RWPE2 (cell line): ENCODE measurements around the gene HECW1.

ENCODE experiments used
- ATAC-seq: fragments of 200-7000 bp; cut with Tn5 transposase; 3 replicates; pipeline ENCODE4 v1.9.1; 2021; ENCODE audit warnings: low read depth
- DNase-seq: peaks from one replicate; pipeline ENCODE4 v3.0.0-alpha.2; 2020; ENCODE audit warnings: low spot score
- H3K27ac ChIP-seq: fragments of 450-650 bp; 2 replicates; pipeline ENCODE4 v1.5.1; 2017; ENCODE audit warnings: mild to moderate bottlenecking; ENCODE audit not compliant: poor library complexity, severe bottlenecking
- H3K27me3 ChIP-seq: fragments of 250-450 bp; sonication (Bioruptor Pico); 2 replicates; pipeline ENCODE4 v1.5.1; 2021; ENCODE audit warnings: mild to moderate bottlenecking, moderate library complexity; ENCODE audit not compliant: insufficient read depth, poor library complexity, severe bottlenecking
- H3K36me3 ChIP-seq: fragments of 250-450 bp; sonication (Bioruptor Pico); 2 replicates; pipeline ENCODE4 v1.5.1; 2020; ENCODE audit warnings: low read depth, mild to moderate bottlenecking, moderate library complexity
- H3K4me1 ChIP-seq: fragments of 250-450 bp; sonication (Bioruptor Pico); 2 replicates; pipeline ENCODE4 v1.5.1; 2021; ENCODE audit warnings: mild to moderate bottlenecking, moderate library complexity; ENCODE audit not compliant: insufficient read depth, poor library complexity, severe bottlenecking
- H3K4me3 ChIP-seq: fragments of 250-450 bp; sonication (Bioruptor Pico); 2 replicates; pipeline ENCODE4 v1.5.1; 2021; ENCODE audit warnings: mild to moderate bottlenecking, moderate library complexity; ENCODE audit not compliant: severe bottlenecking
- H3K9me3 ChIP-seq: fragments of 250-450 bp; sonication (Bioruptor Pico); 2 replicates; pipeline ENCODE4 v1.5.1; 2021; ENCODE audit warnings: mild to moderate bottlenecking, moderate library complexity; ENCODE audit not compliant: severe bottlenecking
- TF ChIP-seq, protein P1 (sequence below): fragments of 450-650 bp; IDR thresholded peaks from one replicate; pipeline ENCODE4 v1.5.1; 2017; ENCODE audit warnings: mild to moderate bottlenecking, moderate library complexity; ENCODE audit not compliant: poor library complexity, severe bottlenecking

Gene HECW1

DNA sequence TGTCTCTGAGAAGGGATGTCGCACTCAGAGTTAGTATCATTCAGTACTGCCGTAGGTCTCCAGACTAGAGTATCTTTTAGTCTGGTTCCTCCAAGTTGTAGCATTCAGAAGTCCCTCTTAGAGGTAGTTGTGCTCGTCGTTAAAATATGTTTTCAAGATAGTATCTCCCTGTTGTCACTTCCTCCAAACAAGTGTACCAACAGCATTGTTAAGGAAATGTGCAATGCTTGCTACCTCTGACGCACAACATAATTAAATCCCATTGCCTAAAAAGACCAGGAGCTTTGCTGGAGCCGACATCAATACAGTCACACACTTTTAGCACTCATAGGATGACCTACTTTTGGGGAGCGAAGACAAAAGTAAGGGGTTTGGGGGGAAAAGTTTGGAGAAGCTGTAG lies 390.5 kb downstream of the HECW1 start:
- Histone ChIP-seq H3K36me3 (no peaks in the 10 kb centered on the region), H3K4me1 (no peaks in the 10 kb centered on the region), H3K4me3 (no peak overlapping the region), H3K27me3 (no peaks in the 10 kb centered on the region), H3K27ac (no peak overlapping the region), H3K9me3 (no peaks in the 10 kb centered on the region)
- TF ChIP-seq, protein P1, sequence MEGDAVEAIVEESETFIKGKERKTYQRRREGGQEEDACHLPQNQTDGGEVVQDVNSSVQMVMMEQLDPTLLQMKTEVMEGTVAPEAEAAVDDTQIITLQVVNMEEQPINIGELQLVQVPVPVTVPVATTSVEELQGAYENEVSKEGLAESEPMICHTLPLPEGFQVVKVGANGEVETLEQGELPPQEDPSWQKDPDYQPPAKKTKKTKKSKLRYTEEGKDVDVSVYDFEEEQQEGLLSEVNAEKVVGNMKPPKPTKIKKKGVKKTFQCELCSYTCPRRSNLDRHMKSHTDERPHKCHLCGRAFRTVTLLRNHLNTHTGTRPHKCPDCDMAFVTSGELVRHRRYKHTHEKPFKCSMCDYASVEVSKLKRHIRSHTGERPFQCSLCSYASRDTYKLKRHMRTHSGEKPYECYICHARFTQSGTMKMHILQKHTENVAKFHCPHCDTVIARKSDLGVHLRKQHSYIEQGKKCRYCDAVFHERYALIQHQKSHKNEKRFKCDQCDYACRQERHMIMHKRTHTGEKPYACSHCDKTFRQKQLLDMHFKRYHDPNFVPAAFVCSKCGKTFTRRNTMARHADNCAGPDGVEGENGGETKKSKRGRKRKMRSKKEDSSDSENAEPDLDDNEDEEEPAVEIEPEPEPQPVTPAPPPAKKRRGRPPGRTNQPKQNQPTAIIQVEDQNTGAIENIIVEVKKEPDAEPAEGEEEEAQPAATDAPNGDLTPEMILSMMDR, result no peak
- no peak for ATAC-seq
- no peak for DNase-seq

DNA sequence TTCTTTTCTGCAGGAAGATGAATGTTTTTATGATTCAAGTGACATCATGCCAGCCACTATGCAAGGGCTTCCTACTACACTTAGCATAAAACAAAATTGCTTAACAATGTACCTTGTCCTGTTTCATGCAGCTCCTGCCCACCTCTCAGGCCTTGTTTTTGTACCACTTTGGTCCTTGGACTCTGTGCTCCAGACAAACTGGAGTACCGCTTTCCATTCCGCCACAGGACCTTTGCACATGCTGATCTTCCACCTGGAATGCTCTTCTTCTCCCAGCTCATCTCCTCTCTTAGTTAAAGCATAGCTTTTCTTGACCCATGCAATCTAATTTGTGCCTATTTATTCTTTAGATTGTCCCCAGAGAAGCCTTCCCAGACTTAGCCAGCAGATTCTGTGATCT lies 393.0 kb downstream of the HECW1 start:
- ATAC-seq, result no peak
- no peaks in the 10 kb centered on the region for H3K27me3 ChIP-seq
- H3K4me1 ChIP-seq, result no peaks in the 10 kb centered on the region
- TF ChIP-seq, protein P1, result no peak
- no peak overlapping the region for H3K27ac ChIP-seq
- no peak for DNase-seq
- no peaks in the 10 kb centered on the region for H3K9me3 ChIP-seq
- no peaks in the 10 kb centered on the region for H3K36me3 ChIP-seq
- no peak overlapping the region for H3K4me3 ChIP-seq

DNA sequence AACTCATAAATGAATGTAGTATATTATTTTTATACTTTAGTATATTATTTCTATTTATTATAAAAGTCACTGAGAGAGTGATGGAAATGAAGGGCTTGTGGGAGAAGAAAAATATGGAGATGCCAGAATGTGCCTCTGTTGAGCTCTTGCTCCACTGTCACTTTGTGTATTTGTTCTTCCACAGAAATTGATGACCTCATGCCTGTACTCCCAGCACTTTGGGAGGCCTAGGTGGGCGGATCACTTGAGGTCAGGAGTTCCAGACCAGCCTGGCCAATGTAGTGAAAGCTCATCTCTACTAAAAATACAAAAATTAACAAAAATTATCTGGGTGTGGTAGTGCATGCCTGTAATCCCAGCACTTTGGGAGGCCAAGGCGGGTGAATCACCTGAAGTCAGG lies 394.0 kb downstream of the HECW1 start:
- TF ChIP-seq, protein P1, result no peak
- H3K4me3 ChIP-seq, result no peak overlapping the region
- H3K9me3 ChIP-seq, result no peaks in the 10 kb centered on the region
- ATAC-seq (no peak), DNase-seq (no peak)
- no peaks in the 10 kb centered on the region for H3K4me1 ChIP-seq
- no peaks in the 10 kb centered on the region for H3K27me3 ChIP-seq
- no peak overlapping the region for H3K27ac ChIP-seq
- H3K36me3 ChIP-seq, result no peaks in the 10 kb centered on the region

DNA sequence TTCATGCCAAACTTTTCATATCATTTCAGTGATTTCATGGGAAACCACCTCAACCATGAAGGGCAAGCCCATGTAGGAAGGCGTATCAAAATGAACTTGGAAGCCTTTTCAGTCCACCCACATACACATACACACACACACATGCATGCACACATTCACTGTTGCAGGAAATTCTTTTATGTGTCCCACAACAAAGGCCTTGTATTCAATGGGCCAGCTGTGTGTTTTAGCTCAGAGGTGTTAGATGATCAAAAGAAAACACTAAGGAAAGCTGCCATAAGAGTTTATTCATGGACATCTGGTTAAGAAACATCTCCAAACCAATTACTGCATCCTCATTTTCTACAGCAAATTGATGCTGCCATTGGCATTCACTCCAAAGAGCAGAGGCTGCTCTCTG lies 396.0 kb downstream of the HECW1 start:
- no peak for ATAC-seq

DNA sequence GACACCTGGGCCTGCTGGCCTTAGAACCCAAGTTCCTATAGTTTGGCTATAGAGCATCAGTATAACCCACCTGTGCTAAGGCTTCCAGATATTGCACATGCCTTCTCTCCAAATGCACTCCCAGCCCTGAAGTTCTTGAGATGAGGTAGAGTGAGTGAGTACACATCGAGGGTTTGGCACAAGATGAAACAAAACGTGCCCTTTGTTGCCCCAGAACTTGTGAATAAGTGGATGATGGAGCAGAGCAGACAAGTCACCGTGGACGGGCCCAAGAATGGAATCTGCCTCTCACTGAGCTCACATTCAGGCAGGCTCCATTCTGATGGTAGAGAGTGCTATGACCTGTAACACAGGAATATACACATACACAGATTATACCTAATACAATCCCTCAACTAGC lies 397.5 kb downstream of the HECW1 start:
- H3K27ac ChIP-seq, result no peak overlapping the region
- ATAC-seq, result no peak
- TF ChIP-seq, protein P1, result no peak
- DNase-seq, result no peak
- H3K36me3 ChIP-seq, result no peaks in the 10 kb centered on the region
- no peaks in the 10 kb centered on the region for H3K4me1 ChIP-seq
- no peak overlapping the region for H3K4me3 ChIP-seq
- no peaks in the 10 kb centered on the region for H3K27me3 ChIP-seq
- no peaks in the 10 kb centered on the region for H3K9me3 ChIP-seq

More for the DNA sequence above, 396.0 kb downstream of the HECW1 start:
- H3K9me3 ChIP-seq, result no peaks in the 10 kb centered on the region
- H3K36me3 ChIP-seq, result no peaks in the 10 kb centered on the region
- DNase-seq, result no peak
- no peak overlapping the region for H3K27ac ChIP-seq
- H3K4me3 ChIP-seq, result no peak overlapping the region
- TF ChIP-seq, protein P1, result no peak
- no peaks in the 10 kb centered on the region for H3K4me1 ChIP-seq
- H3K27me3 ChIP-seq, result no peaks in the 10 kb centered on the region
